GM21360 (cell line): ENCODE measurements around the gene TOMM20.
"Not testable (repeated sequence)": the region's sequence is repeated elsewhere in the genome, so short reads cannot be mapped to it uniquely, and the experiment has no call there.

Source experiments
- ATAC-seq: cut with Tn5 transposase; IDR thresholded peaks from one replicate; pipeline ENCODE4 v1.9.1; 2021; ENCODE audit warnings: mild to moderate bottlenecking, moderate library complexity; ENCODE audit not compliant: unreplicated experiment

Gene TOMM20

DNA sequence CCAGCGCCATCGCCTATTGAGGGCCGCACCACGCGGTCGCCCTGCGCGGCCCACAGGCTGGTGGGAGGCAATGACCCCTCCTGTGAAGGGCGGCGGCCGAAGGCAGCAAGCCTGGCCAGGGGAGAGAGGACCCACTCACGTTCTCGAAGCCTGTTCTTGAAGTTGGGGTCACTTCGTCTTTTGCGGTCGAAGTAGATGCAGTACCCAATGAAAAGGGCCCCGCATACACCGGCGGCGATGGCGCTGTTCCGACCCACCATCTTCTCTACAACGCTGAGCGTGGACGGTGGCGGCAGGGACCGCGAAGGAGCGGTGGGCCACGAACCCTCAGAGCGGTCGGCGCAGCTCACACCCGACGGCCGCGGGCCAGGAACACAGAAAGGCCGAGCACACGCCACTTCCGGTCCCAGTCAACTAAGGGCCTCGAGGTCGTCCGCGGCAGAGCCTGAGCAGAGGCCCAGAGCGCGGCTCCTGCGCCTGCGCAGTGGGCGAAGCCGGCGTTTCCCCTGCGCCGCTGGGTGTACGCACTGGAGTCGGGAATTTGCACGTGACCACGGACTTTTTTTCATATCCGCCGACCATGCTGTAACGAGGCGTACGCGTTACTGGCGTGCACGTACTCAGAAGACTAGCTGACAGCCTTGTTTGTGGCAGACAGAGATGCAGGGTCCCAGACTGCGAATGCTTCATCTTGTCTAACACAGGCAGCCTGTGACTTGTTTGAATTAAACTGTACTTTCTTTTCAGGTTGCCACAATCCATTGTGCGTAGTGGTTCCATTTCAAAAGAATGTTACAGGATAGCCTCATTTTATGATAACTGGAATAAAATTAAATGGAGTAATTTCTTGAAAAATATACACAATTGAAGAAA, at the start of gene TOMM20:
TOMM20 (minus strand) TSS at position 382 of the 873 bp plus-strand sequence; CDS start at position 260, 122 bp downstream.
- ATAC-seq = peak; percentile 93

DNA sequence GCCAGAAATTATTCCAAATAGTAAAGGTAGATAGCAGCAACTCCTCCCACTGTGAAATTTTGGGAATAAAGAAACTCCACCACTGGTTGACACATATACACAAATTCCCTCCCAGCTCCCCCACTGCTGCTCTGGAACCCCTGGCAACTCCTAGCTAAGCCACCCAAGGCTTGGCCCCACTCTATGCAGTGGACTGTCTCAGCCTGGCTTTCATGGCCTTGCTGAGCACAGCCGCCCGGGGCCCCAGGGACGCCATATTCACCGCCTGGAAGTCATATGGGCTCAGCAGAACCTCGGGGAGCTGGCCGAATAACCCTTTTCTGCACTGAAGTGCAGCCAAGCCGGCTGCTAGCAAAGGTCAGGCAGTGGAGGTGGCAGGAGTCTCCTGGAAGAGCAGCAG, 47.8 kb upstream of the TOMM20 start:
- ATAC-seq = no peak

DNA sequence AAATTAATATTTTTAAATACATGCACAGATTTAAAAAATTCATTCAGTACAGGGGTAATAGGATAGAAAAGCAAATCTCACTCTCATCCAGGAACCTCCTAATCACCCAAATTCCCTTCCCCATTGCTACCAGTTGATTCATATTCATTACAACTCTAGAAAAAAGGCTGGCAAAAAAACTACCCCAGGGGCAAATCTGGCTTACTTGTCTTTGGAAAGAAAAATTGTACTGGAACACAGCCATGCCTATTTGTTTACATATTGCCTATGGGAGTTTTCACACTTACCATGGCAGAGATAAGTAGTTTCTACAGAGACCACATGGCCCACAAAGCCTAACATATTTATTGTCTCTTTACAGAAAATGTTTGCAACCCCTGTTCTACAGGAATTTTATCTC, 41.3 kb upstream of the TOMM20 start:
- ATAC-seq = no peak

DNA sequence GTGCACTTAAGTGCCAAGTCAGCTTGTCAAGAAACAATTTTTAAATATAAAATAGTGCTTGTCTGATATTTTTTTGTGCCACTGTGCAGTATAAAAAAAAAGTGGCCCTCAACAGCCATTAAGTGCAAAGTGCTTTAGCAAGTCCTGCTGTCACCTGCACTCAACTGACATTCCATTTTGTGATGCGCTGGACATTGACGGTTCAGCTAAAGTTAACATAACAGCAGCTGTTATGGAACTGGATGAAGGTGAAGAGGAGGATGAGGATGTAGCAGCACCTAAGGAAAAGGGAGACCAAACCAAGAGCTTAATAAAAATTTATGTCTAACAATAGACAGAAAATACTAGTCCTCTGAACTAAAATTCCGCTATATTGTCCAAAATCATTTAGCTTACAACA, 39.7 kb upstream of the TOMM20 start:
- no peak for ATAC-seq

DNA sequence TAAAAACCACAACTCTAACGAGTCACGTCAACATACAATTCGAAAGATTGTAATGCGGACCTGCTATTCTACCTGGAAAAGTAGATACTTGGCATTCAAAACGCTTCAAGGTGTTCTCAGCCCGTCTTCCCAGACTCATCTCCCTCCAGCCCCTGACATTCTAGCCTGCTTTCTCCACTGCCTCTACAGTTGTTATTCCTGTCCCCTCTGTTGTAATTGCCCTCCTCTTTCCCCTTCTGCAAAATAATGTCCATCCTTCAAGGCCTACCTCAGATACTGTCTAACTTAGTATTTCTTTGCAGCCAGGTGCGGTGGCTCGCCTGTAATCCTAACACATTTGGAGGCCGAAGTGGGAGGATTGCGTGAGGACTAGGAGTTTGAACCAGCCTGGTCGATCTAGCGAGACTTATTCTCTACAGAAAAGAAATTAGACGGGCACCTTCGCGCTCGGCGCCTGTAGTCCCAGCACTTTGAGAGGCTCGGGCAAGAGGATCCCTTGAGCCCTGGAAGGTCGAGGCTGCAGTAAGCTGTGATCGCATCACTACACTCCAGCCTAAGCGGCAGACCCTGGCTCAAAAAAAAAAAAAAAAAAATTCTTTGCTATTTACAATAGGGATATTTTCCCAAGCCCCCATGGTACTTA, 33.2 kb upstream of the TOMM20 start:
- ATAC-seq = no peak

DNA sequence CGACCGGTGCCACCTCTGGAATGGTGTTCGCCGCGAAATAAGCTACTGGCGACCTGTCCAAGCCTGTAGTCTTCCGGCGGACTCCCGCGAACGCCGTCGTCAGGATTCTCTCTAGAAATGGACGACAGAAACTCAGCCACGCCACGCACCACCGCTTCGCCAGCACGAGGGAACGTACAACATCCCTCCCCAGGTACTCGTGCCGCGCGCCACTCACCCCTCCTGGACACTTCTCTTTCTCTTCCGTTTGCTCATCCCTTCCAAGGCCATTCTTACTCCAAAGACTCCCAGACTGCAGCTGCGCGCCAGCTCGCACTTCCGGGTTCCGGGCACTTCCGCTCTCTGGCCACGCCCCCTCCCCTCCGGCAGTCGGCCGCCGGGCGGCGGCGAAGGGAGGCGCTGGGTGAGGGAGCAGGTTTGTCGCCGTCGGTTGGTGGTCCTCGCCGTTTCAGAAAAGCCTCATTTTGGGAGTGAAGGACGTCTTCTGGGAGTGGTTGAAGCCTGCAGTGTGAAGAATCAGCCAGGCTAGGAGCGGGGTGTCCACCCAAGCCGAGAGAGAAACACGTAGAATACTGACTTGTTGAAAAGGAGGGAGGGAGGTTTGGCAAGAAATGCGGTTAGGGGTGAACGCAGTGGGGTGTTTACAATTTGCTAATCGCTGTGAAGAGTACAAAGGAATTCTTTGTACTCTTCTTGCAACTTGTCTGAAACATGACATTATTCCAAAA, 32.5 kb upstream of the TOMM20 start, which contains the start of gene RBM34:
RBM34 (minus strand) TSS at position 294 of the 728 bp plus-strand sequence; CDS start at position 270, 24 bp downstream.
- ATAC-seq = peak; percentile 96

DNA sequence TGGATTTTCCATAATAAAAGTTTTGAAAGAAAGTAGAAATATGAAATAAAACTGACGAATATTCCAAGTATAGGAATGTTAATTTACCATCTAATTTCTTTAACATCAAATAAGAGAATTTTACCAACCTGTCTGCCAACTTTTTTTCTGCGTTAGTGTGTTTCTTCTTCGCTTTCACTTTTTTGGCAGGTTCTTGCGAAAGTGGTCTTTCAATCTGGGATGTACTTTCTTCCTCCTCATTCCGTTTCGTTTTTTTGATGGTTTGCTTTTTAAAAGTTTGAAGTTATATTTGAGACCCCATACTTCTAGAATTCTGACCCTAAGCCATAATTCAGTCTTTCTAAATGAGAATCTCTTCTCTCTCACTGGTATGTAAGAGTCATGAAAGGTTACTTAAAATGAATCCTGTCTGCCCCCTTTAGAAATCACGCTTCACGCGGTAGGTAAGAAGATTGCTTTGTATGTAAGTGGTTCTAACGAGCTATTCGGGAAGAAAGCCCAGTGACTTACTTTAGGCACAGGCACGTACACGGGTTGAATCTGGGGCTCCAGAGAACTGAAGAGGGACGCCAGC, 31.8 kb upstream of the TOMM20 start:
- peak; percentile 28 for ATAC-seq

DNA sequence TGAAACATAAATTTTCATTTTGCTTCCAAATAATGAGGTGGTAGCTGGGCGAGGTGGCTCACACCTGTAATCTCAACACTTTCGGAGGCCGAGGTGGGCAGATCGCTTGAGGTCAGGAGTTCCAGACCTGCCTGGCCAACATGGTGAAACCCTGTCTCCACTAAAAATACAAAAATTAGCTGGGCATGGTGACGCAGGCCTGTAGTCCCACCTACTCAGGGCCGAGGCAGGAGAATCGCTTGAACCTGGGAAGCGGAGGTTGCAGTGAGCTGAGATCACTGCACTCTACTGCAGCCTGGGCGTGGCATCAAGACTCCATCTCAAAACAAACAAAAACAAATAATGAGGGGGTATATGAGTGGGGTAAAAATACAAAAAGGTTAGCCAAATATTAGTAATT, 31.3 kb upstream of the TOMM20 start:
- ATAC-seq = not testable (repeated sequence)

DNA sequence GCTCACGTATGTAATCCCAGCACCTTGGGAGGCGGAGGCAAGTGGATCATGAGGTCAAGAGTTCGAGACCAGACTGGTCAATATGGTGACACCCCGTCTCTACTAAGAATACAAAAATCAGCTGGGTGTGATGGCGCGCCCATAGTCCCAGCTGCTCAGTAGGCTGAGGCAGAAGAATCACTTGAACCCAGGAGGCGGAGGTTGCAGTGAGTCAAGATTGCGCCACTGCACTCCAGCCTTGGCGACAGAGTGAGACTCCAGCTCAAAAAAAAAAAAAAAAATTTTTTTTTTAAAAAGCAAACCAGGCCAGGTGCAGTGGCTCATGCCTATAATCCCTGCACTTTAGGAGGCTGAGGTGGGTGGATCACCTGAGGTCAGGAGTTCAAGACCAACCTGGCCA, 30.6 kb upstream of the TOMM20 start:
- not testable (repeated sequence) for ATAC-seq

DNA sequence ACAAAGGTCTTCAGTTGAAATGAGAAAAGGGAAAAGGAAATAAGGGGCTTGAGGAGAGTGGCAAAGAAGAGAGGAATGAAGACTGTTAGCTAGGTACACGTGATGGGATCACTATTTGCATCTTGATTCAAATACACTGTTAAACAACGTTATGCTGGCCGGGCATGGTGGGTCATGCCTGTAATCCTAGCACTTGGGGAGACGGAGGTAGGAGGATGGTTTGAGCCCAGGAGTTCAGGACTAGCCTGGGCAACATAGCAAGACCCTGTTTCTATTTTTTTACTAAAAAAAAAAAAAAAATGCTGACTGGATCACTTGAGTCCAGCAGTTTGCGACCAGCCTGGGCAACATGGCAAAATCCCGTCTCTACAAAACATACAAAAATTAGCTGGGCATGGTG, 30.0 kb upstream of the TOMM20 start:
- no peak for ATAC-seq

DNA sequence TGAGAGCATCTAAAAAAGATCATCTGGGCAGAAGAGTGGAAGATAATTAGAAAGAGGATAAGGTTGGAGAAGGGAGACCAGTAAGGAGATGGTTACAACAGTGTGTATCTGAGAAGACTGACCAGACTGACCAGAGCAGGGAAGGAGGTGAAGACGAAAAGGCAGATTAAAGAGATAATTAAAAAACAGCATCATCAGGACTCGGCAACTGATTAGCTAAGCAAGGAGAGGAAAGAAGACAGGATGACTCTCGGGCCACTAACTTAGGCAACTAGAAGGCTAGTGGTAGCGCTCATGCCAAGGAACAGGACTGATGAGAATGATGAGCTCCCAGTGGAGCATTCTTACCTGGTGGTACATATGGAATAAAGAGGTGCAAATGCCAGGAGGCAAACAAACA, 28.5 kb upstream of the TOMM20 start:
- no peak for ATAC-seq

DNA sequence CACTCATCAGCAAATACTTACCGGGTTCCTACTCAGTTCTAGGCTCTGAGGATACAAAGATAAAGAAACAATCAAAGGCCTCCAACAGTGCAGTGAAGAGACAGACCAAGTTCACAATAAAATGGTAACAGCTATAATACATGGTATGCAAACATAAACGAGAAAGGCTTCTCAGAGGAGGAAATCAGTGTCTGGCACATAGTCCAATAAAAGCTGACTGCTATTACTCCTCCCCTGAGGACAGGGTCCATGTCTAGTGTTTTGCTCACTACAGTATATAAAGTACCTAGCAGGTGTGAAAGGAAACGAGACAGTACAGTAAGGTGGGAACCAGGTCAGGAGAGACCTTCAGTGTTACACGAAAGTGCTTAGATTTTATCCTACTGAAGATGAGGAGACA, 28.1 kb upstream of the TOMM20 start:
- ATAC-seq = no peak

DNA sequence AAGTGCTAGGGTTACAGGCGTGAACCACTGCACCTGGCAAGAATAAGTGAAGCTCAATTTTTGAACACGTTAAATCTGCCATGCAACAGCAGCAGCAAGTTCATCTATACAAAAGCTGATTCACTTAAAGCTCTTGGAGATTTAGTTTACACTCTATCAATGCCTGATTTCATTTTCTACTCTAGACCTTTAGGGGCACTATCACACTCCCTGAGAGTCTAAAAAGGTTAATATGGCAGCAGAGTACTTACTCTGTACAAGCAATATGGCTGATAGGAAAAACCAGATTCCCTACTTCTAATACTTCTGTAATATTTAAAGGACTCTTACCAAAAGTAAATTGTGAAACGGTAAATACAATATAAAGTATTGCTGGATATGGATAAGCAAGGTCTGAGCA, 27.6 kb upstream of the TOMM20 start:
- ATAC-seq = no peak

DNA sequence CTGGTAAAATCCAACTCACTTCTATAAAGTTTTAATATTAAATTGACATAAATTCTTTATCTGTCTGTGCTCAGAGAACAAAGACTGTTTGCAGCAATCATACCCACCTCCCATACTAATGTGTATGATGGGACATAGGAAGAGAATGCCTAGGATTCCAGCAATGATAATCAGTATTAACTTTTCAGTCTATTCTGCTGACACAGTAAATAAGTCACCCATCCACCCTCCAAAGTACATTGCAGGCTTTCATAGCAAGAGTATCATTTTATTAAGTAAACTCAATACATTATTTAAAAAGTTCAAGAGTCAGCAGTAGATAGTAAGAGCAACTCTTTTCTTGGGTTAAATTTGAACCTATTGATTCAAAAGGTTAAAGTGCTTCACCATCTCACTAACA, 23.6 kb upstream of the TOMM20 start:
- no peak for ATAC-seq

DNA sequence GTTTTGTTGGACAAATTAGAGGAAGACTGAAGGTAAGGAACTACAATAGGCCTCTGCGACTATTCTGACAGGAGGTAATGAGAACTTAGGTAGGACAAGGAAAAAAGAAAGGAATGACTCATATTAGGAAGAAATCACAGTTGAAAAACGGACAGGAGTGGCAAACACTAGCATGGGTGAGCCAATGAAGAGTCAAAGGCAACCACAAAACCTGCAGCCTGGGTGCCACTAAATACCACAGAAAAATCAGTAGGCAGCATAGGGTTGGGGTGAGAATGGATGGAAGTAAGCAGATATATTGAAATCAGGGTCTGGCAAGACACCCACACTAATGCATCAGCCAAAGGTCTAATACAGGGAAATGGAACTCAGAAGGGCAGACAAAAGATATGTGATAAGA, 22.4 kb upstream of the TOMM20 start:
- ATAC-seq = no peak

DNA sequence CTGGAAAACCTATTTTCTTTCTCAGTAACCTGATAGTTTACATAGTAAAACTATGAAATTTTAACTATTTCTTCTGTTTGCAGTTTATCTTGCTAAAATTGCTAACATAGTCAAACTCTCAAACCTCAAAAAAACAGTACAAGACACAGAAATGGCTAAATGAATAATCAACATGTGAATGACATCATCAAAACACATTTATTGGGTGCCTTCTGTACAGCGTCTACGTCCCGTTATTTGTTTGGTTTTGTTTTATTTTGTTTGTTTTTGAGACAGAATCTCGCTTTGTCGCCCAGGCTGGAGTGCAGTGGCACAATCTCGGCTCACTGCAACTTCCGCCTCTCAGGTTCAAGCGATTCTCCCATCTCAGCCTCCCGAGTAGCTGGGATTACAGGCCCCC, 21.2 kb upstream of the TOMM20 start:
- no peak for ATAC-seq

DNA sequence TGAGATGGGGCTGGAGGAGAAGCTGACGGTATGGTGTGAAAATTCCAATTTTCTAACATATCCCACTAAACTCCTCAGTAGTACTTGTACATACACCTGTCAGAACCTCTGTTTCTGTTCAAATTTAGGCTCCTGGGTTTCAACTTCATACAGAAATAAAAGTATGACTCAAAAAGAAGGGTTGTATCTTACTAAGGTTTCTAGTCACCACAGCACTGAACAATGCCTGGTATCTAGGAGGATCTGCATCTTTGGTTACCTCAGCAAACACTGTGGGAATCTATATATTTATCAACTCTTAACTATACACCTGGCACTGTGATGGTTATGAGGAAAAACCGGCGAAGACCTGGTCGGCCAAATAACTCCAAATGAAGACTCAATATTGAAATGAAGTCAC, 18.6 kb upstream of the TOMM20 start:
- ATAC-seq = no peak

DNA sequence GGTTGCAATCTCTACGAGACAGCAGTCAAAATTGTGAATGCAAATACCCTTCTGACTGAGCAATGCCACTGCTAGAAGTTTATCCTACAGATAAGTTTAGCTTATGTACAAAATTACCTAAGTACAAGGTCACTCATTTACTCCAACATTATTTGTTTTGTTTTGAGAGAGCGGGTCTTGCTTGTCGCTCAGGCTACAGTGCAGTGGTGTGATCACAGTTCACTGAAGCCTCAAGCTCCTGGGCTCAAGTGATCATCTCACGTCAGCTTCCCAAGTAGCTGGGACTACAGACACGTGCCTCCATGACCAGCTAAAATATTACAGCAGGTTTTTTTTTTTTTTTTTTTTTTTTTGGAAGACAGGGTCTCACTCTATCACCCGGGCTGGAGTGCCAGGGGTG, 17.0 kb upstream of the TOMM20 start:
- ATAC-seq = no peak

DNA sequence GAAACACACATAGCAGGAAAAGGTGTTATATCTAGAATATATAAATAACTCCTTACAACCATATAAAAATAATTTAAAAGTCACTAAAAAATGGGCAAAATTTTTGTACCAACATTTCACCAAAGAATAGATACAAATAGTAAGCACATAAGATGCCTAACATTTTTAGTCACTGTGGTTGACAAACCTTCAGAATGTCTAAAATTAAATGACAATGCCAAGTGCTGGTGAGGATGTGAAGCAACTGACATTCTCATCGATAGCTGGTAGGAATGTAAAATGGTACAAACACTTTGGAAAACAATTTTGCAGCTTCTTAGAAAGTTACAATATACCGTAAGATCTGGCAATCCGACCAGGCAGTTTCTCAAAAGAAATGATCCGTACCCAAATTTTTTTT, 14.4 kb upstream of the TOMM20 start:
- ATAC-seq = no peak

DNA sequence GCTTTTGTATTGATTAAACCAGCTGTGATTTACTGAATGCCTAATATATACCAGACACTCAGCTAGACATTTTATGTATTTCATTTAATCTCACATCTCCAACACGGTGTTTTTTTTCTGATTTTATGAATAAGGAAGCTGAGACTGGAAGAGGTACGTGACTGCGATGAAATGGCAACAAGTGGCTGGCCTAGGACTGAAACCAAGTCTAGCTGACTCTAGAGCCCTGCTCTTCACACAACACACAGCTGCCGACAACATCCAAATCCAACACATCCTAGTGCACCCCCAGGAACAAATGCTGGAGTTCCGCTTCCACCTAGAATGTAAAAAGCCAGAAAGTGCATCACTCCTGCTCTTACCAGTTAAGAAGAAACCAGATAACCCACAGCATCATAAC, 10.7 kb upstream of the TOMM20 start:
- ATAC-seq = no peak

DNA sequence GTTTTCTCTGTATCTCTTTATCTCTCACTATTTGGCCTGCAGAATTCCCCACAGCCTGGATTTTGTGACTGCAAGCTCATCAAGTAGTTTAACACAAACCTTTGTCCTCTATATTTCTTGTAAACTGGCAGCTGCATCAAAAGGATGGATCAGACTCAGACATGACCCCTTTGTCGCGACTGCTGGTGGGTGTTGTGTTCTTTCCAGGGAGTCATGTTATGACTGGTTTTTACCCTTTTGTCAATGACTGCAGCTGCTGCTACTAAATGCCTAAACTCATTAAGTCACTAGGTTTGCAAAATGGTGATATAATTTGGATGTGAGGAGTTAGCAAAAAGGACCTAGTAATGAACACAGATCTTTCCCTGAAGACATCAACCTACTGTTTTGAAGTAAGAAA, 10.2 kb upstream of the TOMM20 start:
- no peak for ATAC-seq
